ENCODE data around the gene PRIM1. TPM values are rescaled to one million over a fixed set of nuclear protein-coding genes. Genes with fewer than 3 reads are reported as not detected.

PRIM1 gene
- polyA plus RNA-seq, 3 donors, result 3.6 to 6.3 (median 5.6) TPM

DNA sequence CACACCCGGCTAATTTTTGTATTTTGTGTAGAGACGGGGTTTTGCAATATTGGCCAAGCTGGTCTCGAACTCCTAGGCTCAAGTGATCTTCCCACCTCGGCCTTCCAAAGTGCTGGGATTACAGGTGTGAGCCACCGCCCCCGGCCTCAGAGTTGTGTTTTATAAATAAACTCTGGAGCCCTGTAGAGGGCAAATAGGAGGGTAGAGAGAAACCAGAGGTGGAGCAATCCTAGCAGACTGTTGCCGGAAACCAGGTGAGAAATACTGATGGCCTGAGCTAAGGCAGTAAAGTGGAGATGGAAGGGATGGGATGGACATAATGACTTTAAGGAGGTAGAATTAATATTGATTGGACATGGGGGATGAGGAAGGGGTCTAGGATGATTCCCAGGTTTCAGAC is 8.3 kb upstream of the PRIM1 start:
- Mint-ChIP-seq H3K27me3 (ENCODE audit: low read depth in 3 of 3) (peaks cover 0 to 5% (median 1%) of the 10 kb centered on the region in 3 donors), H3K4me3 (no peak overlapping the region), H3K27ac (no peak overlapping the region), H3K36me3 (no peaks in the 10 kb centered on the region), H3K4me1 (peaks cover 7% of the 10 kb centered on the region), H3K9me3 (peaks cover 3 to 8% (median 7%) of the 10 kb centered on the region in 7 donors)
- peaks cover 0 to 2% of the 10 kb centered on the region in 2 donors for H3K4me1 ChIP-seq (ENCODE audit: control insufficient read depth in 1 of 2, insufficient read depth in 2 of 2, low read length in 2 of 2)
- H3K27me3 ChIP-seq (ENCODE audit: control insufficient read depth in 2 of 2, insufficient read depth in 2 of 2, low read length in 2 of 2), result no peaks in the 10 kb centered on the region
- H3K9me3 ChIP-seq (replicated peaks in 1 of 2; ENCODE audit: control insufficient read depth in 1 of 2, insufficient read depth in 1 of 2, low read length in 2 of 2), result peaks cover 2 to 9% of the 10 kb centered on the region in 2 donors
- H3K36me3 ChIP-seq (replicated peaks in 1 of 2; ENCODE audit: control insufficient read depth in 1 of 2, insufficient read depth in 2 of 2, low read length in 2 of 2), result no peaks in the 10 kb centered on the region
- H4K20me1 ChIP-seq (ENCODE audit: insufficient read depth, low read length), result no peaks in the 10 kb centered on the region
- H3K79me2 ChIP-seq (ENCODE audit: insufficient read depth, low read length), result no peaks in the 10 kb centered on the region
- intact Hi-C loops (cut with micrococcal nuclease), result no loop called here
- WGBS (ENCODE audit: insufficient coverage), result 81% methylated on average over 7 of the region's 7 CpGs
- DNase-seq, result no peak
- H3K9ac ChIP-seq (ENCODE audit: insufficient read depth, low read length, poor library complexity, severe bottlenecking), result no peak overlapping the region
- H3K4me3 ChIP-seq (replicated peaks in 1 of 3; ENCODE audit: low read depth in 2 of 3, low read length in 3 of 3), result no peak overlapping the region
- H3K27ac ChIP-seq (ENCODE audit: low read depth in 1 of 2, low read length in 2 of 2), result no peak overlapping the region
- H3K4me2 ChIP-seq (replicated peaks; ENCODE audit: extremely low read depth, low read length, poor library complexity, severe bottlenecking), result no peak overlapping the region
- TF ChIP-seq, protein P1, sequence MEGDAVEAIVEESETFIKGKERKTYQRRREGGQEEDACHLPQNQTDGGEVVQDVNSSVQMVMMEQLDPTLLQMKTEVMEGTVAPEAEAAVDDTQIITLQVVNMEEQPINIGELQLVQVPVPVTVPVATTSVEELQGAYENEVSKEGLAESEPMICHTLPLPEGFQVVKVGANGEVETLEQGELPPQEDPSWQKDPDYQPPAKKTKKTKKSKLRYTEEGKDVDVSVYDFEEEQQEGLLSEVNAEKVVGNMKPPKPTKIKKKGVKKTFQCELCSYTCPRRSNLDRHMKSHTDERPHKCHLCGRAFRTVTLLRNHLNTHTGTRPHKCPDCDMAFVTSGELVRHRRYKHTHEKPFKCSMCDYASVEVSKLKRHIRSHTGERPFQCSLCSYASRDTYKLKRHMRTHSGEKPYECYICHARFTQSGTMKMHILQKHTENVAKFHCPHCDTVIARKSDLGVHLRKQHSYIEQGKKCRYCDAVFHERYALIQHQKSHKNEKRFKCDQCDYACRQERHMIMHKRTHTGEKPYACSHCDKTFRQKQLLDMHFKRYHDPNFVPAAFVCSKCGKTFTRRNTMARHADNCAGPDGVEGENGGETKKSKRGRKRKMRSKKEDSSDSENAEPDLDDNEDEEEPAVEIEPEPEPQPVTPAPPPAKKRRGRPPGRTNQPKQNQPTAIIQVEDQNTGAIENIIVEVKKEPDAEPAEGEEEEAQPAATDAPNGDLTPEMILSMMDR (IDR thresholded peaks at IDR 0.05), result no peak
- H2AFZ ChIP-seq (ENCODE audit: insufficient read depth, low read depth, low read length, poor library complexity, severe bottlenecking), result no peak overlapping the region

DNA sequence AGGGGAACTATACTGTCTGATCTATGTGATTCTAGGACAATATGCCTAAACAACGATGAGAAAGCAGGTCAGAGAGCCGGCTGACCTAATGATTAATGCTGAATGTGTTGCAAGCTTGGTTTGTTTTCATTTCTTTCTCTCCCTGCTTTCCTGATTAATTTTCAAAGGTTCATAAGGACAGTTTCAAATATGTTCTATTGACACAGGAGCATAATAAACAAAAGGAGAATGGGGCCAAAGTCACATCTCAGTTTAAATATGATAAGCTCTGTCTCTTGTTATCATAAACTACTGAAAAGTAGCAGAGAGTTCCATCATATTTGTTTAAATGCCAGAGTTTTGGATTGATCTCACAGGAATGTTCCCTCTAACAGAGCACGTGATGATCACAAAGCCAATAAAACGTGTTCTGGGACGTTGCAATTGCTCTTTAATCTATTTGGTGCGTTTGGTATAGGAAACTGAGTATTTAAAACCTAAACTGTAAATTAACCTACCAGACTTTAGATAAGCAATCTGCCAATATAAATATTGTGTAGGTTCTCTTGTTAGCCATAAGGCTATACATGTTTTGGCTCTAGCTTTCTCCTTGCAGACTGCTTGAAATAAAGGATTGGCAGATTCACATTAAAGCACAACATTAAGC is 7.3 kb upstream of the PRIM1 start:
- TF ChIP-seq, protein P1 (IDR thresholded peaks at IDR 0.05), result no peak
- no peaks in the 10 kb centered on the region for H4K20me1 ChIP-seq (ENCODE audit: insufficient read depth, low read length)
- H3K4me2 ChIP-seq (replicated peaks; ENCODE audit: extremely low read depth, low read length, poor library complexity, severe bottlenecking), result no peak overlapping the region
- no peaks in the 10 kb centered on the region for H3K79me2 ChIP-seq (ENCODE audit: insufficient read depth, low read length)
- no peak overlapping the region for H2AFZ ChIP-seq (ENCODE audit: insufficient read depth, low read depth, low read length, poor library complexity, severe bottlenecking)
- no peak for DNase-seq
- Mint-ChIP-seq H3K27ac (no peak overlapping the region), H3K9me3 (peaks cover 3 to 8% (median 7%) of the 10 kb centered on the region in 7 donors), H3K4me3 (no peak overlapping the region), H3K27me3 (ENCODE audit: low read depth in 3 of 3) (peaks cover 0 to 5% (median 4%) of the 10 kb centered on the region in 3 donors), H3K36me3 (no peaks in the 10 kb centered on the region), H3K4me1 (peaks cover 7% of the 10 kb centered on the region)
- no peaks in the 10 kb centered on the region for H3K36me3 ChIP-seq (replicated peaks in 1 of 2; ENCODE audit: control insufficient read depth in 1 of 2, insufficient read depth in 2 of 2, low read length in 2 of 2)
- intact Hi-C loops (cut with micrococcal nuclease), result loop anchor here (2.0 to 5.0 kb wide), 3 partner anchors 227 to 243 kb away; no protein-coding TSS in a partner anchor
- H3K27me3 ChIP-seq (ENCODE audit: control insufficient read depth in 2 of 2, insufficient read depth in 2 of 2, low read length in 2 of 2), result no peaks in the 10 kb centered on the region
- peaks cover 2 to 9% of the 10 kb centered on the region in 2 donors for H3K9me3 ChIP-seq (replicated peaks in 1 of 2; ENCODE audit: control insufficient read depth in 1 of 2, insufficient read depth in 1 of 2, low read length in 2 of 2)
- 100% methylated on average over 1 of the region's 6 CpGs for WGBS (ENCODE audit: insufficient coverage)
- peaks cover 0 to 2% of the 10 kb centered on the region in 2 donors for H3K4me1 ChIP-seq (ENCODE audit: control insufficient read depth in 1 of 2, insufficient read depth in 2 of 2, low read length in 2 of 2)
- H3K9ac ChIP-seq (ENCODE audit: insufficient read depth, low read length, poor library complexity, severe bottlenecking), result no peak overlapping the region
- no peak overlapping the region for H3K4me3 ChIP-seq (replicated peaks in 1 of 3; ENCODE audit: low read depth in 2 of 3, low read length in 3 of 3)
- no peak overlapping the region for H3K27ac ChIP-seq (ENCODE audit: low read depth in 1 of 2, low read length in 2 of 2)
